Activated naive CD8-positive, alpha-beta T cell (primary cell): ENCODE results near the gene SLC15A4.
A peak's percentile ranks its signal among the peaks of the same experiment; 100 is the strongest.
"Not testable (repeated sequence)": the region's sequence is repeated elsewhere in the genome, so short reads cannot be mapped to it uniquely, and the experiment has no call there.

Experiments used
- H3K27ac Mint-ChIP-seq: one replicate; pipeline ENCODE4 v1.8.0; 2021; ENCODE audit warnings: mixed read lengths
- H3K27me3 Mint-ChIP-seq: one replicate; pipeline ENCODE4 v1.8.0; 2021; ENCODE audit warnings: mixed read lengths
- H3K36me3 Mint-ChIP-seq: one replicate; pipeline ENCODE4 v1.8.0; 2021; ENCODE audit warnings: mixed read lengths
- H3K4me1 Mint-ChIP-seq: one replicate; pipeline ENCODE4 v1.8.0; 2021; ENCODE audit warnings: low read depth, mixed read lengths
- H3K4me3 Mint-ChIP-seq: one replicate; pipeline ENCODE4 v1.8.0; 2021; ENCODE audit warnings: mild to moderate bottlenecking, mixed read lengths
- H3K9me3 Mint-ChIP-seq: one replicate; pipeline ENCODE4 v1.8.0; 2021; ENCODE audit warnings: low read depth, mixed read lengths

Gene SLC15A4

GRCh38 chr12:128811806-128812205, 12.0 kb downstream of the SLC15A4 start:
- Mint-ChIP-seq H3K27ac (no peak overlapping the region), H3K36me3 (peaks cover 22% of the 10 kb centered on the region)

GRCh38 chr12:128810182-128811127, 13.3 kb downstream of the SLC15A4 start:
- Mint-ChIP-seq H3K27ac (no peak overlapping the region), H3K36me3 (peaks cover 26% of the 10 kb centered on the region)

More at GRCh38 chr12:128811806-128812205, 12.0 kb downstream of the SLC15A4 start:
- no peaks in the 10 kb centered on the region for H3K27me3 Mint-ChIP-seq
- H3K4me3 Mint-ChIP-seq = no peak overlapping the region
- no peaks in the 10 kb centered on the region for H3K9me3 Mint-ChIP-seq
- peaks cover 37% of the 10 kb centered on the region for H3K4me1 Mint-ChIP-seq

GRCh38 chr12:128808651-128809050, 15.1 kb downstream of the SLC15A4 start:
- Mint-ChIP-seq H3K27ac (no peak overlapping the region), H3K27me3 (no peaks in the 10 kb centered on the region)

More at GRCh38 chr12:128810182-128811127, 13.3 kb downstream of the SLC15A4 start:
- Mint-ChIP-seq H3K4me1 (peaks cover 26% of the 10 kb centered on the region), H3K4me3 (no peak overlapping the region), H3K9me3 (no peaks in the 10 kb centered on the region), H3K27me3 (no peaks in the 10 kb centered on the region)

GRCh38 chr12:128807161-128807724, 16.5 kb downstream of the SLC15A4 start:
- H3K27ac Mint-ChIP-seq = no peak overlapping the region
- H3K9me3 Mint-ChIP-seq = no peaks in the 10 kb centered on the region
- H3K4me1 Mint-ChIP-seq = peaks cover 17% of the 10 kb centered on the region
- H3K27me3 Mint-ChIP-seq = no peaks in the 10 kb centered on the region
- no peak overlapping the region for H3K4me3 Mint-ChIP-seq
- peaks cover 30% of the 10 kb centered on the region for H3K36me3 Mint-ChIP-seq

More at GRCh38 chr12:128808651-128809050, 15.1 kb downstream of the SLC15A4 start:
- Mint-ChIP-seq H3K4me3 (no peak overlapping the region), H3K9me3 (no peaks in the 10 kb centered on the region), H3K36me3 (peaks cover 28% of the 10 kb centered on the region), H3K4me1 (peaks cover 19% of the 10 kb centered on the region)

- Mint-ChIP-seq H3K4me3 (no peak overlapping the region), H3K27ac (no peak overlapping the region), H3K36me3 (peaks cover 27% of the 10 kb centered on the region), H3K27me3 (no peaks in the 10 kb centered on the region), H3K4me1 (peaks cover 13% of the 10 kb centered on the region), H3K9me3 (no peaks in the 10 kb centered on the region)
Observed at GRCh38 chr12:128806573-128806972, 17.2 kb downstream of the SLC15A4 start.

- H3K27ac Mint-ChIP-seq, H3K27me3 Mint-ChIP-seq, H3K4me3 Mint-ChIP-seq, H3K9me3 Mint-ChIP-seq, H3K4me1 Mint-ChIP-seq: not testable (repeated sequence)
- H3K36me3 Mint-ChIP-seq = peaks cover 27% of the 10 kb centered on the region
Observed at GRCh38 chr12:128805406-128805805, 18.4 kb downstream of the SLC15A4 start.

GRCh38 chr12:128804762-128805161, 19.0 kb downstream of the SLC15A4 start:
- Mint-ChIP-seq H3K27me3 (no peaks in the 10 kb centered on the region), H3K27ac (no peak overlapping the region), H3K4me3 (no peak overlapping the region), H3K4me1 (peaks cover 7% of the 10 kb centered on the region), H3K36me3 (peaks cover 27% of the 10 kb centered on the region), H3K9me3 (no peaks in the 10 kb centered on the region)

GRCh38 chr12:128803788-128804187, 20.0 kb downstream of the SLC15A4 start:
- Mint-ChIP-seq H3K4me1 (peaks cover 5% of the 10 kb centered on the region), H3K36me3 (peaks cover 24% of the 10 kb centered on the region), H3K4me3 (no peak overlapping the region), H3K27me3 (no peaks in the 10 kb centered on the region), H3K27ac (no peak overlapping the region), H3K9me3 (no peaks in the 10 kb centered on the region)

- no peak overlapping the region for H3K4me3 Mint-ChIP-seq
- peaks cover 6% of the 10 kb centered on the region for H3K4me1 Mint-ChIP-seq
- no peaks in the 10 kb centered on the region for H3K9me3 Mint-ChIP-seq
- peak overlapping the region; percentile 30 for H3K27ac Mint-ChIP-seq
- H3K27me3 Mint-ChIP-seq = no peaks in the 10 kb centered on the region
- peaks cover 19% of the 10 kb centered on the region for H3K36me3 Mint-ChIP-seq
Observed at GRCh38 chr12:128802756-128803155, 21.0 kb downstream of the SLC15A4 start.

GRCh38 chr12:128801879-128802391, 21.8 kb downstream of the SLC15A4 start:
- H3K4me1 Mint-ChIP-seq = peaks cover 10% of the 10 kb centered on the region
- no peak overlapping the region for H3K4me3 Mint-ChIP-seq
- no peaks in the 10 kb centered on the region for H3K9me3 Mint-ChIP-seq
- no peak overlapping the region for H3K27ac Mint-ChIP-seq
- no peaks in the 10 kb centered on the region for H3K27me3 Mint-ChIP-seq
- H3K36me3 Mint-ChIP-seq = peaks cover 17% of the 10 kb centered on the region

GRCh38 chr12:128800606-128801005, 23.2 kb downstream of the SLC15A4 start:
- H3K9me3 Mint-ChIP-seq = no peaks in the 10 kb centered on the region
- H3K4me1 Mint-ChIP-seq = peaks cover 16% of the 10 kb centered on the region
- H3K27ac Mint-ChIP-seq = no peak overlapping the region
- peaks cover 13% of the 10 kb centered on the region for H3K36me3 Mint-ChIP-seq
- no peaks in the 10 kb centered on the region for H3K27me3 Mint-ChIP-seq
- no peak overlapping the region for H3K4me3 Mint-ChIP-seq

- Mint-ChIP-seq H3K9me3 (no peaks in the 10 kb centered on the region), H3K27ac (no peak overlapping the region), H3K36me3 (peaks cover 6% of the 10 kb centered on the region), H3K27me3 (no peaks in the 10 kb centered on the region), H3K4me3 (no peak overlapping the region), H3K4me1 (peaks cover 28% of the 10 kb centered on the region)
Observed at GRCh38 chr12:128798571-128799341, 25.0 kb downstream of the SLC15A4 start.

- Mint-ChIP-seq H3K27ac (peak overlapping the region; percentile 86), H3K4me3 (peak overlapping the region; percentile 38), H3K36me3 (peaks cover under 1% of the 10 kb centered on the region), H3K27me3 (no peaks in the 10 kb centered on the region), H3K4me1 (peaks cover 24% of the 10 kb centered on the region), H3K9me3 (no peaks in the 10 kb centered on the region)
Observed at GRCh38 chr12:128797119-128798118, 26.3 kb downstream of the SLC15A4 start.
